Astrocyte (in vitro differentiated cells and primary cell): ENCODE measurements around the gene ERFE.
"Not testable (repeated sequence)": the region's sequence is repeated elsewhere in the genome, so short reads cannot be mapped to it uniquely, and the experiment has no call there.

Source experiments
- EZH2 ChIP-seq: IDR thresholded peaks from 2 replicates; pipeline ENCODE4 v1.6.1; 2012; ENCODE audit warnings: mild to moderate bottlenecking, low read length, inconsistent platforms; ENCODE audit not compliant: insufficient read depth
- TF ChIP-seq, protein P1 (sequence below): IDR thresholded peaks from 2 replicates; pipeline ENCODE4 v1.5.1; 2011; ENCODE audit warnings: low read depth, mild to moderate bottlenecking, inconsistent platforms, low read length, moderate library complexity; ENCODE audit not compliant: insufficient read depth

DNA sequence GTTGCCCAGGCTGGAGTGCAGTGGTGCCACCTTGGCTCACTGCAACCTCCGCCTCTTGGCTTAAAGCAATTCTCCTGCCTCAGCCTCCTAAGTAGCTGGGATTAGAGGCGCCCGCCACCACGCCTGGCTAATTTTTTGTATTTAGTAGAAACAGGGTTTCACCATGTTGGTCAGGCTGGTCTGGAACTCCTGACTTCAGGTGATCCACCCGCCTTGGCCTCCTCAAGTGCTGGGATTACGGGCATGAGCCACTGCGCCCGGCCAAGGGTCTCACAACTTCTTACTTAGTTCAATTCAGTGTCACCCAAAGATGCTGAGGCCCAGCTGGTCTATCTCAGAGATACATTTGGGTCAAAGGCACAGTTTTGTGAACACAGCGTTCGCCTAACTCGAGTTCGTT is 43.1 kb upstream of the ERFE start:
- TF ChIP-seq, protein P1, sequence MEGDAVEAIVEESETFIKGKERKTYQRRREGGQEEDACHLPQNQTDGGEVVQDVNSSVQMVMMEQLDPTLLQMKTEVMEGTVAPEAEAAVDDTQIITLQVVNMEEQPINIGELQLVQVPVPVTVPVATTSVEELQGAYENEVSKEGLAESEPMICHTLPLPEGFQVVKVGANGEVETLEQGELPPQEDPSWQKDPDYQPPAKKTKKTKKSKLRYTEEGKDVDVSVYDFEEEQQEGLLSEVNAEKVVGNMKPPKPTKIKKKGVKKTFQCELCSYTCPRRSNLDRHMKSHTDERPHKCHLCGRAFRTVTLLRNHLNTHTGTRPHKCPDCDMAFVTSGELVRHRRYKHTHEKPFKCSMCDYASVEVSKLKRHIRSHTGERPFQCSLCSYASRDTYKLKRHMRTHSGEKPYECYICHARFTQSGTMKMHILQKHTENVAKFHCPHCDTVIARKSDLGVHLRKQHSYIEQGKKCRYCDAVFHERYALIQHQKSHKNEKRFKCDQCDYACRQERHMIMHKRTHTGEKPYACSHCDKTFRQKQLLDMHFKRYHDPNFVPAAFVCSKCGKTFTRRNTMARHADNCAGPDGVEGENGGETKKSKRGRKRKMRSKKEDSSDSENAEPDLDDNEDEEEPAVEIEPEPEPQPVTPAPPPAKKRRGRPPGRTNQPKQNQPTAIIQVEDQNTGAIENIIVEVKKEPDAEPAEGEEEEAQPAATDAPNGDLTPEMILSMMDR, result not testable (repeated sequence)
- TF ChIP-seq EZH2, result not testable (repeated sequence)
